Ascending aorta (tissue), 2 donors: ENCODE data around the gene SKI. TPM values are rescaled to one million over a fixed set of nuclear protein-coding genes. Genes with fewer than 3 reads are reported as not detected.

Experiments used
- DNase-seq, 2 donors: peaks; one replicate each; pipeline ENCODE4 v3.0.0-alpha.2; 2019; ENCODE audit warnings: low spot score in 2 of 2
- H3K27ac ChIP-seq, 2 donors: fragments of 200-600 bp; sonication (generic); one replicate each; pipeline ENCODE4 v1.5.1; 2016 to 2017; ENCODE audit warnings: mild to moderate bottlenecking in 1 of 2
- H3K27me3 ChIP-seq: fragments of 200-600 bp; sonication (generic); one replicate; pipeline ENCODE4 v1.5.1; 2017
- H3K36me3 ChIP-seq, 2 donors: fragments of 200-600 bp; sonication (generic); one replicate each; pipeline ENCODE4 v1.5.1; 2016
- H3K4me1 ChIP-seq, 2 donors: fragments of 200-600 bp; sonication (generic); one replicate each; pipeline ENCODE4 v1.5.1; 2016 to 2017; ENCODE audit warnings: mild to moderate bottlenecking in 1 of 2
- H3K4me3 ChIP-seq, 2 donors: fragments of 200-600 bp; sonication (generic); one replicate each; pipeline ENCODE4 v1.5.1; 2016 to 2017; ENCODE audit warnings: mild to moderate bottlenecking in 1 of 2
- H3K9me3 ChIP-seq, 2 donors: fragments of 200-600 bp; sonication (generic); one replicate each; pipeline ENCODE4 v1.5.1; 2016
- CTCF ChIP-seq, 3 experiments: fragments of 200-600 bp in 2 of 3; fragments of 450-650 bp in 1 of 3; sonication (generic) in 2 of 3; IDR thresholded peaks; one replicate each; pipeline ENCODE4 v1.5.1; 2016 to 2019; ENCODE audit warnings: antibody characterized with exemption in 3 of 3, mild to moderate bottlenecking in 1 of 3, moderate library complexity in 1 of 3
- intact Hi-C: fragments of 100-400 bp; cut with DNase I; formaldehyde crosslinking; loops from one replicate; pipeline ENCODE4 v1.15.1; 2023
- total RNA-seq: library from RNA; depleted of rRNA; stranded (reverse); fragments of >200 nt; gene quantifications from one replicate; pipeline ENCODE4 v1.1.0, GENCODE V29; 2016

Gene SKI
- total RNA-seq, 1 donor from 2014 or later, result 139 TPM

- intact Hi-C loops, result no loop called here
- Histone ChIP-seq H3K4me3 (peak overlapping the region; percentile 24 to 47), H3K27ac (peak overlapping the region; percentile 46 to 49), H3K36me3 (peaks cover 0 to 1% of the 10 kb centered on the region in 2 donors), H3K4me1 (peaks cover 49 to 79% of the 10 kb centered on the region in 2 donors), H3K27me3 (no peaks in the 10 kb centered on the region), H3K9me3 (no peaks in the 10 kb centered on the region)
- no peak for TF ChIP-seq CTCF (IDR thresholded peaks at IDR 0.05)
- DNase-seq, result no peak
These were observed 20.2 kb downstream of the SKI start for GRCh38 chr1:2248127-2248826.

- intact Hi-C loops, result no loop called here
- Histone ChIP-seq H3K27me3 (no peaks in the 10 kb centered on the region), H3K27ac (peak overlapping the region; percentile 20 to 49), H3K36me3 (peaks cover 0 to 5% of the 10 kb centered on the region in 2 donors), H3K4me3 (peak overlapping the region; percentile 24 to 47), H3K9me3 (no peaks in the 10 kb centered on the region), H3K4me1 (peaks cover 53 to 82% of the 10 kb centered on the region in 2 donors)
- DNase-seq, result no peak
- TF ChIP-seq CTCF (IDR thresholded peaks at IDR 0.05), result no peak
These were observed 20.9 kb downstream of the SKI start for GRCh38 chr1:2248854-2249558.

GRCh38 chr1:2249559-2249906 lies 21.4 kb downstream of the SKI start:
- no peak for TF ChIP-seq CTCF (IDR thresholded peaks at IDR 0.05)
- H3K27me3 ChIP-seq, result no peaks in the 10 kb centered on the region
- intact Hi-C loops, result no loop called here
- H3K4me1 ChIP-seq, result peaks cover 55 to 87% of the 10 kb centered on the region in 2 donors
- H3K4me3 ChIP-seq, result no peak overlapping the region
- H3K9me3 ChIP-seq, result no peaks in the 10 kb centered on the region
- H3K36me3 ChIP-seq, result peaks cover 0 to 9% of the 10 kb centered on the region in 2 donors
- no peak for DNase-seq
- H3K27ac ChIP-seq, result peak overlapping the region; percentile 20 to 49

GRCh38 chr1:2250721-2251281 lies 22.7 kb downstream of the SKI start:
- no peak for DNase-seq
- TF ChIP-seq CTCF (IDR thresholded peaks at IDR 0.05), result no peak
- H3K4me1 ChIP-seq, result peaks cover 53 to 88% of the 10 kb centered on the region in 2 donors
- H3K27me3 ChIP-seq, result no peaks in the 10 kb centered on the region
- peaks cover 0 to 9% of the 10 kb centered on the region in 2 donors for H3K36me3 ChIP-seq
- H3K27ac ChIP-seq, result peak overlapping the region; percentile 34 to 89
- H3K4me3 ChIP-seq, result peak overlapping the region; percentile 17 to 29
- intact Hi-C loops, result no loop called here
- peaks cover 0 to 5% of the 10 kb centered on the region in 2 donors for H3K9me3 ChIP-seq

- no peak for TF ChIP-seq CTCF (IDR thresholded peaks at IDR 0.05)
- peak overlapping the region; percentile 34 to 89 for H3K27ac ChIP-seq
- H3K4me1 ChIP-seq, result peaks cover 49 to 85% of the 10 kb centered on the region in 2 donors
- intact Hi-C loops, result no loop called here
- no peak for DNase-seq
- H3K36me3 ChIP-seq, result peaks cover 0 to 9% of the 10 kb centered on the region in 2 donors
- peak overlapping the region; percentile 17 to 29 for H3K4me3 ChIP-seq
- H3K27me3 ChIP-seq, result no peaks in the 10 kb centered on the region
- H3K9me3 ChIP-seq, result peaks cover 0 to 8% of the 10 kb centered on the region in 2 donors
These were observed 23.2 kb downstream of the SKI start for GRCh38 chr1:2251363-2251762.
